ENCODE data around the gene KRT86.

DNA sequence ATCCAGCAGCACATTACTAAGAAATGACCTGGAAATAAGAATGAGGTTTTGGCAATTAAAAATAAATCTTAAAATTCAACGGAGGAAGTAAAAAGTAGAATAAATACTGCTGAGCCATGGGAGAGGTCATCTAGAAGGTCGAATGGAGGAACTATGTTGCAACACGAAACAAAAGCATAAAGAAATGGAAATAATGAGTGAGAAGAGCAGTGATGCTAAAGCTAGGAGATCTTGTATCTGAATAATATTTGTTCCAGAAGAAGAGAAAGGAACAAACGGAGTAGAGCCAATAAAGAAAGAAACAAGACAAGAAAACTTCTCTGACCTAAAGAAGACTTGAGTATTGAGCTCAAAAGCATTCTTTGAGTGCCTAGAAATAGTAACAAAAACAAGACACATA is 48.0 kb upstream of the KRT86 start:
- no peak for TF ChIP-seq POLR2A (IDR thresholded peaks at IDR 0.05; ENCODE audit: low read depth, low read length)
- no peak for TF ChIP-seq POLR2AphosphoS5 (IDR thresholded peaks at IDR 0.05; ENCODE audit: low read depth, low read length)
- TF ChIP-seq TAF1 (IDR thresholded peaks at IDR 0.05; ENCODE audit: borderline replicate concordance, low read depth, low read length): no peak

All from GM12892 (cell line).